ENCODE results near the gene FLOT2. TPM values are rescaled to one million over a fixed set of nuclear protein-coding genes. Genes with fewer than 3 reads are reported as not detected.
"Not testable (repeated sequence)": the region's sequence is repeated elsewhere in the genome, so short reads cannot be mapped to it uniquely, and the experiment has no call there.

Gene FLOT2
- 78.5 TPM for polyA plus RNA-seq (ENCODE audit: insufficient read length)
- long read RNA-seq, donor 1, transcript FLOT2-202 (11 exons, 2,618 nt), result major isoform, 26 of 40 reads
- long read RNA-seq, donor 1, partial matches to known transcripts, result 12 of 40 reads
- long read RNA-seq, donor 1, other reads (novel, unspliced or antisense), result 0 of 40 reads
- long read RNA-seq, donor 2, transcript FLOT2-202 (11 exons, 2,618 nt), result major isoform, 13 of 15 reads
- long read RNA-seq, donor 2, partial matches to known transcripts, result 0 of 15 reads
- long read RNA-seq, donor 2, other reads (novel, unspliced or antisense), result 0 of 15 reads
- long read RNA-seq, donor 3, transcript FLOT2-202 (11 exons, 2,618 nt), result major isoform, 13 of 13 reads
- long read RNA-seq, donor 3, partial matches to known transcripts, result 0 of 13 reads
- long read RNA-seq, donor 3, other reads (novel, unspliced or antisense), result 0 of 13 reads
- long read RNA-seq, donor 4, partial matches to known transcripts, result 12 of 12 reads
- long read RNA-seq, donor 4, other reads (novel, unspliced or antisense), result 0 of 12 reads
- long read RNA-seq, donor 5, transcript FLOT2-202 (11 exons, 2,618 nt), result major isoform, 27 of 30 reads
- long read RNA-seq, donor 5, partial matches to known transcripts, result 0 of 30 reads
- long read RNA-seq, donor 5, other reads (novel, unspliced or antisense), result 0 of 30 reads
- long read RNA-seq, donor 6, transcript FLOT2-202 (11 exons, 2,618 nt), result major isoform, 16 of 18 reads
- long read RNA-seq, donor 6, partial matches to known transcripts, result 0 of 18 reads
- long read RNA-seq, donor 6, other reads (novel, unspliced or antisense), result 0 of 18 reads
- long read RNA-seq, donor 7, transcript FLOT2-202 (11 exons, 2,618 nt), result major isoform, 26 of 37 reads
- long read RNA-seq, donor 7, transcript FLOT2-210 (11 exons, 2,585 nt), result minor isoform, 5 of 37 reads
- long read RNA-seq, donor 7, partial matches to known transcripts, result 0 of 37 reads
- long read RNA-seq, donor 7, other reads (novel, unspliced or antisense), result 6 of 37 reads
- long read RNA-seq, donor 8, transcript FLOT2-202 (11 exons, 2,618 nt), result major isoform, 11 of 11 reads
- long read RNA-seq, donor 8, partial matches to known transcripts, result 0 of 11 reads
- long read RNA-seq, donor 8, other reads (novel, unspliced or antisense), result 0 of 11 reads

- peak; percentile 60 for DNase-seq
Observed at GRCh38 chr17:28896884-28897768, at the start of gene FLOT2. TSS of gene FLOT2 (minus strand) at chr17:28897733. CDS start at chr17:28897574, 159 bp downstream.

- no peak for DNase-seq
Observed at GRCh38 chr17:28946239-28946638, 48.7 kb upstream of the FLOT2 start.

GRCh38 chr17:28944862-28945741, 47.6 kb upstream of the FLOT2 start:
- DNase-seq, result no peak

- no peak for DNase-seq
Observed at GRCh38 chr17:28944343-28944742, 46.8 kb upstream of the FLOT2 start.

- no peak for DNase-seq
Observed at GRCh38 chr17:28942925-28943324, 45.4 kb upstream of the FLOT2 start.

GRCh38 chr17:28941251-28941650, 43.7 kb upstream of the FLOT2 start:
- no peak for DNase-seq

- DNase-seq, result no peak
Observed at GRCh38 chr17:28940675-28941074, 43.1 kb upstream of the FLOT2 start.

- DNase-seq, result no peak
Observed at GRCh38 chr17:28940142-28940541, 42.6 kb upstream of the FLOT2 start.

- no peak for DNase-seq
Observed at GRCh38 chr17:28938552-28938951, 41.0 kb upstream of the FLOT2 start.

GRCh38 chr17:28937044-28937729, 39.7 kb upstream of the FLOT2 start:
- no peak for DNase-seq

- DNase-seq, result peak; percentile 44
Observed at GRCh38 chr17:28935744-28936460, 38.4 kb upstream of the FLOT2 start.

GRCh38 chr17:28934508-28934907, 37.0 kb upstream of the FLOT2 start:
- DNase-seq, result not testable (repeated sequence)

GRCh38 chr17:28929787-28930186, 32.3 kb upstream of the FLOT2 start:
- DNase-seq, result no peak

GRCh38 chr17:28928061-28928460, 30.5 kb upstream of the FLOT2 start:
- DNase-seq, result no peak

- no peak for DNase-seq
Observed at GRCh38 chr17:28926786-28927185, 29.3 kb upstream of the FLOT2 start.

GRCh38 chr17:28926366-28926765, 28.8 kb upstream of the FLOT2 start:
- no peak for DNase-seq

GRCh38 chr17:28925912-28926365, 28.4 kb upstream of the FLOT2 start:
- no peak for DNase-seq

GRCh38 chr17:28920201-28920600, 22.7 kb upstream of the FLOT2 start:
- no peak for DNase-seq

GRCh38 chr17:28918295-28918694, 20.8 kb upstream of the FLOT2 start:
- DNase-seq, result no peak

All from left kidney (tissue), 8 donors.